GM18907 (cell line): ENCODE data around the gene WASF3.
A peak's percentile ranks its signal among the peaks of the same experiment; 100 is the strongest.

Source experiments
- ATAC-seq: cut with Tn5 transposase; IDR thresholded peaks from one replicate; pipeline ENCODE4 v1.9.1; 2021; ENCODE audit warnings: mild to moderate bottlenecking, moderate library complexity; ENCODE audit not compliant: unreplicated experiment

The WASF3 gene

DNA sequence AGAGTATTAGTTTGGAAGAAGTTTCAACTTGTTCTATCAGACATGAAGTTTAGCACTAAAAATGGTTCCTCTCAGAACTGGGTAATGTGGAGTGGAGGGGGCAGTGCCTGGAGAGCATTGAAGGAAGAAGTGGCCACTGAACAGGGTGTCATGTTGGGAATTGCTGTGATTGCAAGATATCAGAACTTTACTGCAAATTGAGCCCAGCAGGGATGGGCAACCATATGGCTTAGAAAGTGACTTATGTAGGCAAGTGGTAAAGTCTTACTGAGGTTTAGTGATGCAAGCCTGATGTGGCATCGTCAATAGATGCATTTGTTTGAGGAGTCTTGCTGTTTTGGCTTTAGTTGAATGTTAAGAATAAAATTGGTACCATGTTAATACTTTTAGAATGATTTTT, 31.7 kb downstream of the WASF3 start:
- ATAC-seq = no peak

DNA sequence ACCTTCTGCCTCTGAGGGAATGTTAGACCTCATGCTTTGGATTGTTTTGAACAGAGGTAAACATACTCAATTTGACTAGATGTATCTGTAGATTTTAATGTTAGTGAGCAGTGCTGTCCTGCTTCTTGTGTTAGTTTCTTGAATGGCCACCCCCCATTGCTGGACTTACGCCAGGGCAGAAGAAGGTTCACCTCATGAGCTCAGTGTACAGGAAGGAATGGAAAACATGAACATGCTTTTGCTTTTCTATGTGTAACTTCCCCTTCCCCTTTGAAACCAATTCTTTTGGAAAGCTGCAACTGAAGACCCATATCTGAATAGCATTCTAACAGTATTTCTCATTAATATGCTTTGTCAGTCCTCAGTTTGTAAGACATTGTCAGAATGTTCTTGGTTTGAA, 32.3 kb downstream of the WASF3 start:
- no peak for ATAC-seq

GRCh38 chr13:26590379-26590778, 32.9 kb downstream of the WASF3 start:
- ATAC-seq = no peak

DNA sequence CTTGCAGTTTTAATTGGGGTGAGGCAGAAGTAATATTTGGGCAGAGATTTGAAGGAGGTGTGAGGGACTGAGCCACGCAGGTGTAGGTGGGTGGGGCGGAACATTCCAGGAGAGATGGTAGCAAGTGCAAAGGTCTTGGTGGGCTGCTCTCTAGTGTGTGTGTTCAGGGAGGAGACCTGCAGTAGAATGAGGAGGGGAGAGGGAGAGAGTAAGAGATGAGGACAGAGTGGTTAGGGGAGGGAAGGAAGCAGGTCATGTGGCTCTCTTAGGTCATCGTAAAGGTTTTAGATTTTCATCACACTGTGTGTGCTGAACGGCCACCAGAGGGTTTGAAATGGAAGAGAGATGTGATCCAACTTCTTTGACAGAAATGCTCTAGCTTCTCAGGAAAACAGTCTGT, 33.5 kb downstream of the WASF3 start:
- no peak for ATAC-seq

DNA sequence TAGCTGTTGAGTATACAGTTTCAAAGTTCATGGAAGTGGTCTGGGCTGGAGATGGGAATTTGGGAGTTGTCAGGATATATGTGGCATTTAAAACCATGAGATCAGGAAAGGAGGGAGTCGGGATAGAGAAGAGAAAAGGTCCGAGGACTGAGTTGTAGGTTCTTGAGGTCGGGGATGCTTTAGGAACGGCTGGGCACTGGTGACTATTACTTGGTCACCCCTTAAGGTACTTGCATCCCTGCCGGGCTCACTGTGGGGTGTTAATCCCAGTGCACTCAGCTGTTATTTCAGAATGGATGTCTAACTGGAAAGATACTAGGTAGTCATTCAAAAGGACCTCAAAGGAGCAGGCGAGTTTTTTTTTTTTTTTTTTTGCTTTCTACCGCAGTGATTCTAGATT, 34.2 kb downstream of the WASF3 start:
- ATAC-seq = no peak

GRCh38 chr13:26593661-26594060, 36.2 kb downstream of the WASF3 start:
- ATAC-seq = no peak

DNA sequence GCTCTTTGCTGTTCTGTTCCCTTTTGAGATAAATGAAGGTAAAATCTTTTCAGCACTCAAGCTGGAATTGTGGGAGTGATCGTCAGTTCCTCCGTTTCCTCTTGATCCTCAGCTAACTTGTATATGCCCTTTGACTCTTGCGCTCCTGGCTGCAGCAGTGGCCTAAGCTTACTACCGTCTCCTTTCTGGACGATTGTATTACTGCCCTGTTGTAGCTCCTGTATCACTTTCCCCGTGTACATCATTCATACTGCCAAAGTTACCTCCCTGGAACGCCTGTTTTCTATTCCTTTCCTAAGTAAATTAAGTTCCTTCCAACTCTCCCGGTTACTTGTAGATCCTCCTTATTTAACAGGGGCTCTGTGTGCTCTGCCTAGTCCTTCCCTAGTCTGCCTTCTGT, 36.9 kb downstream of the WASF3 start:
- ATAC-seq = no peak

DNA sequence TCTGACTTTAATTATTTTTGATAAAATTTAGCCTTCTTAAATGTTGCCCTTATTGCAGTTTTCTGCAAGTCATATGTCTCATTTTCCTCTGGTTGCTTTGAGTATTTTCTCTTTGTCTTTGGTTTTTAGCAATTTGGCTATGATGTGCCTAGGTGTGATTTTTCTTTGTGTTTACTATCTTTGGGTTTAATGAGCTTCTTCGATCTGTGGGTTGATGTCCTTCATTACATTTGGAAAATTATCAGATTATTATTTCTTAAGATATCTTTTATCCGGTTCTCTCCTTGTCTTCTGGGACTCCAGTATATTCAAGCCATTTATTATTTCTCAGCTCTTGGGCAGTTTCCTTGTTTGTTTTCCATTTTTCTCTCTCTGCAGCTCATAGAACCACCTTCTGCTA, 39.0 kb downstream of the WASF3 start:
- no peak for ATAC-seq

- ATAC-seq = no peak
Measured at GRCh38 chr13:26599403-26599802, 41.9 kb downstream of the WASF3 start.

DNA sequence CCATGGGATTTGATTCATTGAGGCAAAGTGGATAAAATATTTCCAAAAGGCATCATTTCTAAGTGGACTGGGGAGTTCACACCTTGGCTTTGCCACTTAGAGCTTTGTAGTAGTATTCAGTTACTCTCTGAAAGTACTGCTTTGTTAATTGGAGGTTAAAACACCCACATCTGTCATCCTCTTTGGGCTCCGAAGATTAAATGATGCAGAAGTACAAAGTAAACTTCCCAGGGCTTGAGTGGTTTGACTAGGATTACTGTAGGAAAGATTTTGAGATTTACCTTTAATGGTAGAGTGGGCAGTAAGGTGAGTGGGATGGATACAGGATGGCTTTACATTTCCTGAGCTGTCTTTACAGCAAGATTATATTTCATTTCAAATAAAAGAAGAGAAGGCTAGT, 42.4 kb downstream of the WASF3 start:
- ATAC-seq = no peak

DNA sequence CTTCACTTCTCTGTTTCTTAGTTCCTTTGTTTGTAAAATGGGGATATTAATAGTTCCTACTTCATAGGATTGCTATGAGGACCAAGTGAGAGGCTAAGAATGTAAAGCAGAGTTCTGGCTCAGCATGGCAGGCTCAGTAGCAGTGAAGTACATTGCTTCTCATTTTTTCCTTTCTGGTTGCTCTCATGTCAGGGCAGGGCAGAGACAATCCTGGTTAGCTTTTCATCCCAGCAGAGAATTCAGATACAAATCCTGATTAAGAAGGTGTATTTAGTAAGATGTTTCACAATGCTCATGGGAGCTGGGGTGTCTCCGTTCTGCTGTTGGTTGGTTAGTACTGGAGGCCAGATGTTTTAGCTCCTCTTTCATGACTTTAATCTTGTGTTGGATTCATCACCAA, 42.9 kb downstream of the WASF3 start:
- no peak for ATAC-seq

DNA sequence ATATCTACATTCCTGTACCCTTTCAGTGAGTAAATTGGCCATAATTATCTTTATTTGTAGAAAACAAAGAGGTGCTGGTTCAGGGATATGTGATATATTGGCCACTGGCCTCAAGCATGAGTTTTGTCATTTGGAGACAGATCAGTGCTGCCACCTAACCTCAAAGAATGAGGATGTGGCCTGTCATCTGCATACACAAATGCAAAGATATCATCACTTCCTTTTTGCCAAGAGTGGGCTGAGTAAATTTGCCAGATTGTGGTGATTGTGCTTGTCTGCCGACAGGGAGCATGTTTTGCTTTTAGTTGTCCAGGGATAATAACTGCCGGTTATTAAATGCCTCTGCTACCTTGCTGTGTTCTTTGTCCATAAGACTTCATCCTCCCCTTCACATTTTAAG, 44.2 kb downstream of the WASF3 start:
- peak; percentile 91 for ATAC-seq

- ATAC-seq = no peak
Measured at GRCh38 chr13:26602783-26603182, 45.3 kb downstream of the WASF3 start.

DNA sequence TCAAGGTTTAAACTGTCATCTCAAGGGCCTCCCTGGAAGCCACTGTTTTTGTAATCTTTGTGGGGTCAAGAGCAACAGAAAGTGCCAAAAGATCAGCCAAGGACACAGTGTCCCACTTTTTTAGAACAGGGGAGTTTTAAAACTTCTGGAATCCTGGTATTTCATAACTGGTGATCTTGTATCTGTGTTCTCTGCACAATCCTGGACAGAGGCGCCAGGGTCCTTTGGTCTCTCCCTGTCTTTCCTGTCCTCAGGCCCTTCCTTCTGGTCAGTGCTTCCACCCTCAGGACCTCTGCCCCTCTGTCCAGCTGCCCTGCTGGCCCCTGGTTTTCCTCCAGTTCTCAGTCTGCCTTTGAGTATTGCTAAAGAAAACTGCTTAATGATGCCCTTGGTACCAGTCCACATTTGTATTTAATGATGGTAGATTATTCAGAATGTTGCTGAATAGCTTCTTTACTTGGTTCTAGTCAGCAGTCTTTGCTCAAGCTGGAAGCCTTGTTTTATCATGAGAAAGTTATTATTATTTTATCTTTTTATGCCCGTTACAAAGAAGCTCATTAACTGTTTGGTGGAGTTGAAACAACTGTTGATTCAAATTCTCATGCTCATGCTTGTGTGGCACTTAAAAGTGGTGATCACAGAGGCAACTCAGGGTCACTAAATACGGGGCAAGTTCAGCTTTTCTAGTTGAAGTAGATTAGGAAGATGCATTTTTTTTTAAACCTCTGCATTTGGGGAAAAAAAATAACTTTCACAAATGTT, 47.5 kb downstream of the WASF3 start:
- ATAC-seq = no peak

GRCh38 chr13:26605845-26606244, 48.4 kb downstream of the WASF3 start:
- ATAC-seq = no peak

- ATAC-seq = no peak
Measured at GRCh38 chr13:26606631-26607030, 49.1 kb downstream of the WASF3 start.

GRCh38 chr13:26614721-26615120, 57.2 kb downstream of the WASF3 start:
- no peak for ATAC-seq

DNA sequence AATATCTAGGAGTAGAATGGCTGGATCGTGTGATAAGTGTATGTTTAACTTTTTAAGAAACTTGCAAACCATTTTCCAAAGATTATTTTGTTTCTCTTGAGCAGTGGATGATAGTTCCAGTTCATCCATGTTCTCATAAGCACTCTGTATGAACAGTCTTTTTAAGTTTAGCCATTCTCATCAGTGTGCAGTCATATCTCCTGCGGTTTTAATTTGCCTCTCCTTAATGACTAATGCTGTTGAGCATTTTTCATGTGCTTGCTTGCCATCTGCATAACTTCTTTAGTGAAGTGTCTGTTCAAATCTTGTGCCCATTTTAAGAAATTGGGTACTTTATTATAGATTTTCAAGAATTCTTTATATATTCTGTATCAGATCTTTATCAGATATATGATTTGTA, 58.6 kb downstream of the WASF3 start:
- no peak for ATAC-seq

- ATAC-seq = no peak
Measured at GRCh38 chr13:26618726-26619125, 61.2 kb downstream of the WASF3 start.

GRCh38 chr13:26619358-26619757, 61.9 kb downstream of the WASF3 start:
- ATAC-seq = no peak

GRCh38 chr13:26621731-26622401, 64.4 kb downstream of the WASF3 start:
- ATAC-seq = no peak

DNA sequence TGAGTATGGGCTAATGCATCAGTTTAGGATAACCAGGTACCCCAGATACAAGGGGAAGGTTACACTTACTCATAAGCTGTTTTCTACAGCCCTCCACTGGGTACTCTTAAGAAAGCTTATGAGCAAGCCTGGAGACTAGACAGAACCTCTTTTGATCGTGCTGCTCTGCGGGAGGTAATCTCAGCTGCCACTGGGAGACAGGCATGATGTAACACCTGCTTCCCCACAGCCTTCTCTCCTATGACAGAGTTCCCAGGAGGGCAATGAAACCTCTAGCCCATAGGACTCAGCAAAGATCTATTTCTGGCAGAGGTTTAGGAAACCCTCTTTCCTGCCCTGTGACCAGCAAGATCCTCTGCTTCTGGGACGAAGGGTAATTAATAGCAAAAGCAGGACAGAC, 65.6 kb downstream of the WASF3 start:
- no peak for ATAC-seq

DNA sequence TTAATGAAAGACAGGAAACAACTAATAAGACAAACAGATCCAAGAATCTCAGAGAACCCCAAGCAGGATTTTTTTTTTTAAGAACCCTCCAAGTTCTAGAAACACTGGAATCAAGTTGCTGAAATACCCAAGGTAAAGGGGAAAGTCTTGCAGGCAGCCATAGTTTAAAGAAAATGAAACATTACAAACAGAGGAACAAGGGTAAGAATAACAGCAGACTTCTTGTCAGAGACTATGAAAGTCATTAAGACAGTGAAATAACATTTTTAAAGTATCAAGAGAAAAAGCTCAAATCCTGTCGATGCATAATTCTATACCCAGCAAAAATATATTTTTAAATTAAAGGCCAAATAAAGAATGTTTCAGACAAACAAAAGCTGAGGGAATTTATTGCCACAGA, 67.1 kb downstream of the WASF3 start:
- ATAC-seq = no peak
